Mesothelial cell of epicardium (in vitro differentiated cells): ENCODE measurements around the gene CCNJL. TPM values are rescaled to one million over a fixed set of nuclear protein-coding genes. Genes with fewer than 3 reads are reported as not detected.
A peak's percentile ranks its signal among the peaks of the same experiment; 100 is the strongest.

Experiments used
- DNase-seq, 2 experiments: peaks; one replicate each; pipeline ENCODE4 v3.0.0; 2021; ENCODE audit warnings: low spot score in 2 of 2; ENCODE audit not compliant: unreplicated experiment in 2 of 2
- H3K27ac Mint-ChIP-seq: 2 replicates; pipeline ENCODE4 v1.8.0; 2021; ENCODE audit warnings: mixed read lengths
- H3K27me3 Mint-ChIP-seq: 2 replicates; pipeline ENCODE4 v1.8.0; 2021; ENCODE audit warnings: low read depth, mixed read lengths
- H3K36me3 Mint-ChIP-seq: 2 replicates; pipeline ENCODE4 v1.8.0; 2021; ENCODE audit warnings: mixed read lengths
- H3K4me1 Mint-ChIP-seq: 2 replicates; pipeline ENCODE4 v1.8.0; 2021; ENCODE audit warnings: mixed read lengths
- H3K4me3 Mint-ChIP-seq: 2 replicates; pipeline ENCODE4 v1.8.0; 2021; ENCODE audit warnings: mild to moderate bottlenecking, moderate library complexity, mixed read lengths
- H3K9me3 Mint-ChIP-seq: 2 replicates; pipeline ENCODE4 v1.8.0; 2021; ENCODE audit warnings: mixed read lengths
- CTCF ChIP-seq: fragments of 200-600 bp; sonication (generic); IDR thresholded peaks from one replicate; pipeline ENCODE4 v1.5.0; 2021; ENCODE audit warnings: antibody characterized with exemption; ENCODE audit not compliant: unreplicated experiment
- total RNA-seq: library from RNA; stranded (reverse); gene quantifications from 3 replicates; pipeline ENCODE4 v1.2.1, GENCODE V29; 2021

CCNJL gene
- total RNA-seq, 1 donor from 2014 or later: 8.9 TPM

- no peak for DNase-seq
- Mint-ChIP-seq H3K27ac (no peak overlapping the region), H3K4me3 (no peak overlapping the region), H3K9me3 (no peaks in the 10 kb centered on the region), H3K36me3 (peaks cover 2% of the 10 kb centered on the region), H3K27me3 (no peaks in the 10 kb centered on the region), H3K4me1 (peaks cover 16% of the 10 kb centered on the region)
- TF ChIP-seq CTCF: no peak
Measured at GRCh38 chr5:160284291-160284873, 28.0 kb downstream of the CCNJL start.

DNA sequence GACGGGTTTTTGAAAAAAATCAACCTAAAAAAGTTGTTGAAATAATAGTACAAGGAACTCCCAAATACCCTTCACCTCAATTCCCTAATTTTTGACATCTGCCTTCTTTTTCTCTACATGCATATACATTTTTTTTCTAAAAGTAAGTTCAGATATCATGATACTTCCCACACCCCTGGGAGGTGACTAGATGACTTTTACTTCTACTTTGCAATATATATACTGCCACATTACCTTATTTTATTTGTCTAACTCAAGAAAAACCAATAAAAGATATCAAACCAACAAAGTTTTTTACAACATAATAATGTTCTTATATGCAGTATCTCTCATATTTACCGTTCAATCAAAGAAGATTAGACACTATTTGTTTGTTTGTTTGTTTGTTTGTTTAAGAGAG lies 31.1 kb downstream of the CCNJL start:
- H3K36me3 Mint-ChIP-seq: peaks cover 9% of the 10 kb centered on the region
- H3K27ac Mint-ChIP-seq: no peak overlapping the region
- no peaks in the 10 kb centered on the region for H3K27me3 Mint-ChIP-seq
- no peak for TF ChIP-seq CTCF
- no peak overlapping the region for H3K4me3 Mint-ChIP-seq
- DNase-seq: no peak
- peaks cover 10% of the 10 kb centered on the region for H3K4me1 Mint-ChIP-seq
- H3K9me3 Mint-ChIP-seq: no peaks in the 10 kb centered on the region

DNA sequence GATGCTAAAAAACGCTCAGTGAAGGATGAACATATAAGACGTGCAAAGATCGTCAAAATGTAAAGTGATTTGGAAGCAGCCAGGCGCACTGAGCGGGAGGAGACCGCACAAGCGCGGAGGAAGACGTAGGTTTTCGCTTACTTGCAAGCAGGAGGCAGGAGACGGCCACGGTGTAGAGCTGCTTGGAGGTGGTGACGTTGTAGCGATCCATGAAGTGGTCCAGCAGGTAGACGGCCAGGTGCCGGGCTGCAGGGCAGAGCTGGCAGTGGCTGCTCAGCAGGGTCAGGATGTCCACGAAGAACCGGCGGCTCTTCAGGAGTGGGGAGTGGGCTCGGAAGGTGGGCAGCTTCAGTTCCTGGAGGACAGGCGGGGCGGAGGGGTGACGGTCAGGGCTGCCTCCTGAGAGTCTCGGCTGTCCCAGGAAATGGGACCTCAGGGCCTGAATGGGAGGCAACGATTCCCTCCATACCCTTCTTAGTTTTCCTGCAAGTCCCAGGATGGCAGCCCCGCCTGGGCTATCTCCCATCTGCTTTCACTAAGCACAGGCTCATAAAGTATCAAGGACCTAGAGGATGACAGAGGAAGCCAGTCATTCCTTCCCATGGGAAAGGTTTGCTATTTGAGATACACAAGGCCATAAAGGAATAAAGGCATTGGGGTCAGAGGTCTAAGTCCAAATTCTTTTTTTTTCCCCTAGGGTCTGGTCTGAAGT lies 31.8 kb downstream of the CCNJL start:
- H3K4me3 Mint-ChIP-seq: no peak overlapping the region
- peaks cover 10% of the 10 kb centered on the region for H3K4me1 Mint-ChIP-seq
- peaks cover 13% of the 10 kb centered on the region for H3K36me3 Mint-ChIP-seq
- H3K27me3 Mint-ChIP-seq: no peaks in the 10 kb centered on the region
- no peak for TF ChIP-seq CTCF
- no peaks in the 10 kb centered on the region for H3K9me3 Mint-ChIP-seq
- DNase-seq: no peak
- no peak overlapping the region for H3K27ac Mint-ChIP-seq

DNA sequence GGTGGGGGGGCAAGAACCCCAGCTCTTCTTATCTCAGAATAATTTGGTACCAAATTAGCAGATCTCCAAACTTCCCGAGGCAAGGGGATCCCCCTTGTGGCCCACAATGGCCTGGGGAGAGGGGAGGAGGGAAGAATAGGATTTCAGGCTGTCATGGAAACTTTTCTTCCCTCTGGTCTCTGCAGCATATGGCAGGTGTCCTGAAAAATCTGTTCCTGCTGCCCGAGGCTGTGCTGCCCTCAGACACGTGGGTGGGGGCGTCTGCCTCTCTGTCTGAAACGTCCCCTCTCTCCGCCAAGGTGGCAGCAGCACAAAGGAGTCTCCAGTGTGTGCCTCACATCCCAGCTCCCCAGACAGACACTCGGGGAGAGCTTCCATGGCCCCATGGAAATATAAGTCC lies 34.0 kb downstream of the CCNJL start:
- peaks cover 19% of the 10 kb centered on the region for H3K36me3 Mint-ChIP-seq
- H3K4me1 Mint-ChIP-seq: peaks cover 10% of the 10 kb centered on the region
- peak overlapping the region; percentile 39 for H3K27ac Mint-ChIP-seq
- no peaks in the 10 kb centered on the region for H3K27me3 Mint-ChIP-seq
- no peak for TF ChIP-seq CTCF
- no peak overlapping the region for H3K4me3 Mint-ChIP-seq
- DNase-seq: no peak
- H3K9me3 Mint-ChIP-seq: no peaks in the 10 kb centered on the region

DNA sequence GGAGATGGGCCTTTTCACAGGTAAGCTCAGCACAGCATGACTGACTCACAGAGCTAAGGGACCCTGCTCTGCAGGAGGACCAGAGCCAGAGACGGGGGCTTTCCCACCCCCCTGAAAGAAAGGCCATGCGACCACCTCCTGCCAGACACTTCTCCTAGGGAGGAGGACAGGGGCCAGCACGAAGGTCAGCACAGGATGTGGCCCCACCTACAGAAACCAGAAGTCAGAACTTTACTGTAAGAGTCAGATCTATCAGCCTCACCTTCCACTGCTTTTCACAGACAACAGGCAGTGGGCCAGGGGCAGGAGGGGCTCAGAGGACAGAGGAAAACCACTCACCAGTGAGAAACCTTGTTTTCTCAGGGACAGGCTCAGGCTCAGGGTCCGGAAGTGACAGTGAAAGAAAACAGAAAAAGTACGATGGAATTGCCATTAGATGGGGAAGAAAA lies 37.9 kb downstream of the CCNJL start:
- Mint-ChIP-seq H3K36me3 (peaks cover 17% of the 10 kb centered on the region), H3K4me3 (no peak overlapping the region), H3K27me3 (no peaks in the 10 kb centered on the region), H3K27ac (no peak overlapping the region), H3K9me3 (no peaks in the 10 kb centered on the region), H3K4me1 (peaks cover 32% of the 10 kb centered on the region)
- DNase-seq: no peak
- TF ChIP-seq CTCF: no peak
